HG03280 (cell line): ENCODE results near the gene CST9.
A peak's percentile ranks its signal among the peaks of the same experiment; 100 is the strongest.
"Not testable (repeated sequence)": the region's sequence is repeated elsewhere in the genome, so short reads cannot be mapped to it uniquely, and the experiment has no call there.

Experiments
- ATAC-seq: cut with Tn5 transposase; IDR thresholded peaks from one replicate; pipeline ENCODE4 v1.9.1; 2021; ENCODE audit warnings: mild to moderate bottlenecking, moderate library complexity; ENCODE audit not compliant: unreplicated experiment

Gene CST9

GRCh38 chr20:23637282-23638221 lies 31.8 kb upstream of the CST9 start, which contains the start of gene CST3:
TSS of gene CST3 (minus strand) at chr20:23637955. CDS start at chr20:23637862, 93 bp downstream.
- ATAC-seq = no peak

- ATAC-seq = no peak
These were observed 31.2 kb upstream of the CST9 start for GRCh38 chr20:23636908-23637281.

GRCh38 chr20:23636182-23636907 lies 30.6 kb upstream of the CST9 start:
- ATAC-seq = no peak

- not testable (repeated sequence) for ATAC-seq
These were observed 30.0 kb upstream of the CST9 start for GRCh38 chr20:23635768-23636090.

- no peak for ATAC-seq
These were observed 29.5 kb upstream of the CST9 start for GRCh38 chr20:23634985-23635767.

- no peak for ATAC-seq
These were observed 28.5 kb upstream of the CST9 start for GRCh38 chr20:23634044-23634801.

- ATAC-seq = no peak
These were observed 27.2 kb upstream of the CST9 start for GRCh38 chr20:23632711-23633573.

- no peak for ATAC-seq
These were observed 26.4 kb upstream of the CST9 start for GRCh38 chr20:23631981-23632710.

GRCh38 chr20:23631226-23631822 lies 25.6 kb upstream of the CST9 start:
- no peak for ATAC-seq

GRCh38 chr20:23630392-23630849 lies 24.7 kb upstream of the CST9 start:
- ATAC-seq = no peak

- no peak for ATAC-seq
These were observed 24.1 kb upstream of the CST9 start for GRCh38 chr20:23629542-23630391.

GRCh38 chr20:23629017-23629541 lies 23.4 kb upstream of the CST9 start:
- ATAC-seq = no peak

GRCh38 chr20:23628402-23629016 lies 22.8 kb upstream of the CST9 start:
- no peak for ATAC-seq

GRCh38 chr20:23627501-23627900 lies 21.8 kb upstream of the CST9 start:
- ATAC-seq = no peak

- no peak for ATAC-seq
These were observed 20.4 kb upstream of the CST9 start for GRCh38 chr20:23626040-23626620.

GRCh38 chr20:23625236-23625964 lies 19.7 kb upstream of the CST9 start:
- ATAC-seq = peak; percentile 66
